Middle frontal gyrus (tissue), 1 donor: ENCODE results near the gene KLF5.

Source experiments
- DNase-seq: peaks from one replicate; pipeline ENCODE4 v3.0.0-alpha.2; 2015; ENCODE audit warnings: low spot score; ENCODE audit errors: extremely low spot score

Gene KLF5

DNA sequence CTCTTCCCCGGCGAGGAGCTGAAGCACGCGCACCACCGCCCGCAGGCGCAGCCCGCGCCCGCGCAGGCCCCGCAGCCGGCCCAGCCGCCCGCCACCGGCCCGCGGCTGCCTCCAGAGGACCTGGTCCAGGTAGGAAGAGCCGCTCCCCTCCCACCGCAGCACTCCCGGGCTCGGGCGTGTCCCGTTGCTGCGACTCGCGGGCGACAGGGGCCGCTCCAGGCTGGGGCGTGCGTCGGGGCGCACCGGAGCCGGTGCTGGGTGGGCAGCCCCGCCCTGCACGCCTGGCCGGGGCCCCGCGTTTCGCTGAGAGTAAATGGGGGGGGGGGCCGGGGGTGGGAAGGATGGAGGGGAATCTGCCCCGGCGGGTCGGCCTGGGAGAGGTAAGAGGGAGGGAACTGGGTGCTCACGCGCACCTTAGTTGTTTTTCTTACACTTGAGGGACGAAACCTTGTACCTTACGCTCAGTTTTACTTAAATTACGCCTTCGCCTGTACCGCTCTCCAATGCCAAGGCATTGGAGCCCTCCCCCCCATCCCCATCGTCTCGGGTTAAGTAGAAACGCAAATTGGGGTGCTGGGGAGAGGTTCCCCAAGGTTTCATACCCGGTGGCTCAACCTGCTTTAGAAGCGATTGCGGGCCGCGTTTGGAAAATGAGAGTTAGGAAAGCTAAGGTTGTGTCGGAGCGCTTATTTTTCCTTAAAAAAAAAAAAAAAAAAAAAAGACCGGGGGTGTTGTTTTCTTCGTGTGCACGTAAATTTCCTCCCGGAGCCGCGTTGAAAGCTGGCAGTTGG lies 850 bp downstream of the KLF5 start:
- DNase-seq = no peak

DNA sequence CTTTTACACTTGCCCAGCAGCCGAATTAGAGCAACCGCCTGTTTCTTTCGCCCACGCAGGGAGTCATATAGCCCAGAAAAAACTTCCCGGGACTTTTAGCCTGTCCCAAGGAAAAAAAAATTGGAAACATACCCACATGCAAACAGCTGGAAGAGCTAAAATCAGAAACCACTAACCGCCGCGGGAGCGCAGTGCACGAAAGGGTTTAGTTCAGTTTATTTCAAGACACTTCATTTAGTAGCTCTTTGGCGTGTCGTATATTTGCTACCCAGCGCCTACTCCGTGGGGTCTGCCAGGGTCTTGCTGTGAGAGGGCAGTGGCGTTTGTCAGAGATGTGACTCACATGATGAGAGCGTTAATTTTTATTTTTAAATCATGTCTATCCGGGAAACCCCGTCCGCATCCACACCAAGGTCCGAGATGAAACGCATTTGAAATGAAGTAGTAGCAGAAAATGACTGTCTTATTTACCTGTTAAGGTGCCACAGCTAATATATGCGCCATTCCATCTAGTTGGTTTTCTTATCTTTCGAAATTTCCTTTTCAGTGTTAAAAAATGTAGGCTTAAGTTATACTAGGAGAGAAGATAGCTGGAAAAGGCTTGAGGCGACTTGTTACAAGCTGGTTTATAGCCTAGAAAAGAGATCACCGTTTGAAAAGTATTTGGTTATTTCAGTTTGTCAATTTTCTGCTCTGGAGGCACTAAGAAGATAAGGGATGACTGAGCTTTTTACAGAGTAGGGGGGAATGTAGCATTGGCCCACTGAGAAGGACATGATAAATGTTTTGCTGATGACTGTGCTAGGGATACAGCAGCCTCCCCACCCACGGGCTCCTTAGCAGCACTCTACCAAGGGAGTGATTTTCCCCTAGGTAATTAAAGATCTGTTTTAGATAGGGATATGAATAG lies 1.7 kb downstream of the KLF5 start:
- DNase-seq = no peak

DNA sequence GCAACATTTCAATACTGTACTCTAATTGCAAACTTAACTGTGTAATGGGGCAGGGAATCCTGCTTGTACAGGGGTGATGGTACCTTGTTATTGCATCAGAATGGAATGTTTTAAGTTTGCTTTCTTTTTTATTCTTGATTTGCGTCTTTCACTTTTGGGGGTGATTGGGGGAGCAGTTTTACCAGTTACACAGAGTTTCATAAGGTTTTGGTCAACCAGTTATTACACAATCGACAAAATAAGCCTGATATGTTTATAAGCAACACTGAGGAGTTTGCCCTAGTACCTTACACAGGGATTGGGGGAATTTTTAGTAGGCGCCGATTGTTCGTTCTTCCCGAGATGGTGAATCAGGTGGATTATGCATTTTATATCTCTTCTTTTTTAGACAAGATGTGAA lies 2.7 kb downstream of the KLF5 start:
- DNase-seq = no peak

DNA sequence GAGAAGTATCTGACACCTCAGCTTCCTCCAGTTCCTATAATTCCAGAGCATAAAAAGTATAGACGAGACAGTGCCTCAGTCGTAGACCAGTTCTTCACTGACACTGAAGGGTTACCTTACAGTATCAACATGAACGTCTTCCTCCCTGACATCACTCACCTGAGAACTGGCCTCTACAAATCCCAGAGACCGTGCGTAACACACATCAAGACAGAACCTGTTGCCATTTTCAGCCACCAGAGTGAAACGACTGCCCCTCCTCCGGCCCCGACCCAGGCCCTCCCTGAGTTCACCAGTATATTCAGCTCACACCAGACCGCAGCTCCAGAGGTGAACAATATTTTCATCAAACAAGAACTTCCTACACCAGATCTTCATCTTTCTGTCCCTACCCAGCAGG lies 3.1 kb downstream of the KLF5 start:
- no peak for DNase-seq

DNA sequence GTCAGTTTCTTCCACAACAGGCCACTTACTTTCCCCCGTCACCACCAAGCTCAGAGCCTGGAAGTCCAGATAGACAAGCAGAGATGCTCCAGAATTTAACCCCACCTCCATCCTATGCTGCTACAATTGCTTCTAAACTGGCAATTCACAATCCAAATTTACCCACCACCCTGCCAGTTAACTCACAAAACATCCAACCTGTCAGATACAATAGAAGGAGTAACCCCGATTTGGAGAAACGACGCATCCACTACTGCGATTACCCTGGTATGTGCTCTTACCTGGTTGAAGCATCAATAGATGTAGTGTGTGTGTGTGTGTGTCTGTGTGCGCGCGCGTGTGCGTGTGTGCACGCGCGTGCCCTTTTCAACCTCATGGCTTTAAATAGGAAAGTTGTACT lies 3.7 kb downstream of the KLF5 start:
- DNase-seq = no peak

DNA sequence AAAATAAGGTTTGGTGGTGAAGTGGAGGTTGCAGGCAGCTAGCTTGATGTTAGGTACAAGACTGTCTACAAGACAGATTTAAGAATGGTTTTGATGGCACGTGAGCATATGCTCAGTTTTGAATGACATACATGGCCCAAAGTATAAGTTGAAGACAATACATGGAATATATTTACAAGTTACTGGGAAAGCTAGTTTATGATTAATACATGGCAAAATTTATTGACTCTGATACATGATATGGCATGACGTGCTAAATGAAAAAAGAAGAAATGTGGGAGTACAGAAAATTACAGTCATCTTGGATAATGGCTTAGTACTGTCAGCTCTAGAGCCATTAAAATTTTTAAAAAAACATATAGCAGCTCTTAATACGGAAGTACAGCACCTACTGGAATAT lies 4.4 kb downstream of the KLF5 start:
- DNase-seq = no peak

DNA sequence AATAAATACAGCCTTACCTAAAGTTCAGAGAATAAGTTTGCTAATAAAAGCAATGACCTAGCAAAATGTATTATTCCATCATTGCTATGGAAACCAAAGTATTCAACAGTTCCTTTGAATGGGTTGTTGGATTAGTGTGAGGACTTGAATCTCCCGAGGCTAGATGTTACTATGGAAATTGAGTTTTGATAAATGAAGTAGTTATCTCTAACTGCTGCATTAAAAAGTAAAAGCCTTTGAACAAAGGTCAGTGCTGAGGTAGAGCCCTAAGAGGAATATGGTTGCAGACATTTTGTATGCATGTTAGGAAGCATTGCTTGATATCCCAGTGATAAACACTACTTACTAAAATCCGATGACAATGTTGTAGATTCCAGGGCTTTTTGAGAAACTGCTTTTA lies 6.2 kb downstream of the KLF5 start:
- DNase-seq = no peak

DNA sequence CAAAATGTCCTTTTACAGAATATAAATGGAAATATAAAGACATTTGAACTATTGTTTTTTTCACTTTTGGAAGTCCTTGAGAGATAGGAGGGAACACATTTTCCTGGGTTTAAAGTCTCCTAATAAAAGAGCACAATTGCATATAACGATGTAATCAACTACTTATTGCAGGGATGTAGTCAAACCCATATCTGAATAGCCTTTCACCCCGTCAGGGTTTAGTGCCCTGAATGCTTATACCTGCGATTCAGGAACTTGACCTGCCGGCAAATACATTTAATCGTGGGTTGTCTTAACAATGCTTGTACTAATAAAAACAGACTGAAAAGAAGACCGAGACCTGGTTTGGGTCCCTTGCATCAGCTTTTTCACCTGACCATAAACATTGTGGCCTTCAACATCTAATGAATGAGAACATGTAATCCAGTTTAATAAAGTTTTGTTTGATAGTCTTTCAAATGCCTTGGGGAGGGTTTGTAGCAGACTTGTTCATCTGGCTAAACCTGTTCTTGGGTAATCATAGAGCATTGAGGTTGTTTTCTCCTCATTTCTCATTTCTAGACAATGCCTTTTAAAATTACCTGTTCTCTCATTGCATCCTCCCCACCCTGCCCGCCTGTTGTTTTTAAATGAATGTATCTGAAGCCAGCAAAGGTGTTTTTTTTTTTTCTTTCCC lies 7.0 kb downstream of the KLF5 start:
- DNase-seq = no peak

DNA sequence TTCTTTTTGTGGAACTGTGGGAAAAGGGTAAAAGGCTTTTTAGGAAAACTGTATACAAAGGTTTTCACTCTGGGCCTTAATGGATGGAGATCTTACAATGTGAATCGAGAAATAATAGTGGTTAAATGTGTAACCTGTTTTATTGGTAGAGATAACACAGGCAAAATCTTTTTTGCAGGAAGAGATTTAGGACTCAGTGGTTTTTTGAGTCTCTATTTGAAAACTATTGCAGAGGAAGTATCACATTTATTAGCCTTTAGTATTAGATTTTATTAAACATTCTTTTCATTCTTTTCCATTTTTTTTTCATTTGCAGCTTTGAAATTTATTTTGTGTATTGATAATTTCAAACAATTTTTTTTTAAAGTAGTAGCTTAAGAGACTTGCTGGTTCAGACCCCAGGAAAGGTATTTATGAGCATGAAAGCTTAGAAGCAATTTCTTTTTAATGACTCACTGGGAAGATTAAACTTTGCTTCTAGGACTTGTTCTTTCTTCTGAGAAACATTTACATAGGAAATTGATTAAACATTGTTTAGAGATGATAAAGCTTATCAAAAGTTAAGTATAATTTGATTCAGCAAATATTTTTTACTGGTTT lies 10.5 kb downstream of the KLF5 start:
- DNase-seq = no peak

DNA sequence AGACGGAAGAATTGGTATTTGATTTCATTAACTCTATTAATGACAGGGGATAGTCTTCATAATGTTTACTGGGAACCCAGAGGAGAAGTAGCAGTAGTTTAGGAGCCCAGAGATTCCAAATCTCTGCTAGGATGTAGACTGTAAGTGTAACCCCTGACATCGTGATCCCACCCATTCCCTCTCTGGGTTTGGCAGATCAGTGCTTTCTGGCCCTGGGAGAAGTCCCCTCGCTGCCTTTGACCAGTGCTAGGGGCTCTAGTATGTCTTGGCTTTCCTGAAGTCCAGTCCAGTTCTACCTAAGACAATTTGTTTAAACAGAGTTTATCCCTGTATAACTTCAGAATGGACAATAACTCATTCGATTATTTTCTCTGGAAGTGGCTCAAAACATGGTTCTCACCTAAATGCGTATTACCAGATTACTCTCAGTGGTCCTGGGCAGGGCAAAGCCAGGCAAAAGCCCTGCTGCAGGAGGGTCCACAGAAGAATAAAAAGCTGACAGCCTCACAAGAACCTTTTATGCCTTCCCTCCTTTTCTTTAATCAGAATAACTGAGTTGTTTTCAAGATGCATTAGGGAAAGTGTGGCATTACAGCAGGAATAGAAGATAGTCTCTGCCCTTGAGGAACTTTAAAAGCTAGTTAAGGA lies 11.8 kb downstream of the KLF5 start:
- DNase-seq = no peak

DNA sequence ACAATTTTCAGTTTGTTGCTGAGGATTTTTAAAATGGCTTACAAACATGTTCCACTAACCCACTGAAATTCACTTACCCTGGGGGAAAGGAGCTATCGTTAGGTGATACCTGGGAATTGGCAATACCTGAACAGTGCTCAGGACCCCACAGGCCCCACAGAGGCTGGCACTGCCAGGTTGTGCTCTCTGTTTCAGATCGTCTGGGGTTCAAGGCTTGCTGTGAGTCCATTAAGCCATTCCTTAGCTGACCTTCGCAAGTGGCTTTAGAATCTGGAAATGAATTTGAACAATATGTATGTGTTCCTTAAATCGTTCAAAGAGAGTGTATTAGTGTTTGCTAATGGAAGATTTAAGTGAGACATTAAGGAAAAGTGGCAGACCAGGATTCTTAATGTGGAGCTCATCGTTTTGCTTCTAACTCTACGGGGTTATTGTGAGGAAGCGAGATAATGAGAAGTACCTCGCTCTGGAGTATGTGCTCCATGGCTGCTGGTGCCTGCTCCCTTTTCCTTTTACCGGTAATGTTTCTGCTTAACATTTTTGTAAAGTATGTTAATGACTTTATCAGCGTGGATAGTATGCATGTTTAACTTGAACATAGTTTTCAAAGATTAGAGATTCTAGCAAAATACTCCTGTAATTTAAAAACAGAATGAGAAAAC lies 13.6 kb downstream of the KLF5 start:
- DNase-seq = no peak

DNA sequence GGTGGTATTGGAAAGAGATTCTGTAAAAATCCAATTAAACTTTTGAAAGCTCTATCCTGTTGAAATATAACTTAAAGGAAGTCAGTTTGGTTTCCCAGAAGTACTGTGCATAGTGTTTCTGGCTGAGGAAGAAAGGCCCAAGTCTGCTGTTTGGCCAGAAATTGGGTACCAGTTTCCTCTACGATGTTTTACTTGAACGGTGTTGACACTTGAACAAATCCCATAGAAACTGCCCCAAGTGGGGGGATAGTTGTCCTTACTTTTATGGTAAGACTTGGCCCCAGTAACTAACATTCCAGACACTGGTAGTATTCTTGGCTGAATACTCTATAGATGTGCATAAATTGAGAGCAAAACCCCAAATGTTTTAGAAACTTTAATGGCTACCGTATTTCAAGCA lies 14.2 kb downstream of the KLF5 start:
- no peak for DNase-seq

DNA sequence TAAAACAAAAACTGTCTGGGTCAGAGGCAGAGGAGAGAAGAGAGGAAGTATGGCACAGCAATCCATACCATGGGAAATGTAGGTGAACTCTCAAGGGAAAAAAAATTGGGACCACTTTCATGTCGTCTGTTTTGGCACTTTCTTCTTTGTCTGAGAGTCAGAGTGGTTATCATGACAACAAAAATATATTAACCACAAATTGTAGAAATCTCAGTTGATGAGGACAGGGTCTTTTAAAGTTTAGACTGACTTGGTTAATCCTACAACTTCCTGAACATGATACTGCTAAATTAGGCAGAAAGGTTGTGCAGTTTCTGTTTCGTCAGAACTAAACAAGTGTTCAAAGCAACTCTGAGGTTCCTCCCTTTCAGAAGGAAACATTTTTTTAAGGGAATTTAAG lies 15.2 kb downstream of the KLF5 start:
- DNase-seq = no peak

DNA sequence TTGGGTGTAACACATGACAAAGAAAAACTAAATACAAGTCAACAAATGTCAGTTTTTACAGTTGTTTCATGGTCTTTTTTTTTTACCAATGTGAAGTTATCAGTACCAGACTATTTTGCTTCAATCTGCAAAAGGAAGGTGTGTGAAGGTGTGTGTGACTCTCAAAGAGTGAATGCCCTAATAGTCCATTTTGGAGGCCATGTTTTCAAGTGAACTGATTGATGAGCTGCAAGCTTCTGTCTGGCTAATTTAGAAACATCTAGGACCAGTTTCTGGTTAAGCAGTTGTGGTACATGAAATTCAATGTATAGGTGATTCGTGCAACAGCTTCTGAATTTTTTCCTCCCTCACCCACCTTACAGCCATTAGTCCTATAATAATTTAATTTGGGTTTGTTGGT lies 16.1 kb downstream of the KLF5 start:
- DNase-seq = no peak

DNA sequence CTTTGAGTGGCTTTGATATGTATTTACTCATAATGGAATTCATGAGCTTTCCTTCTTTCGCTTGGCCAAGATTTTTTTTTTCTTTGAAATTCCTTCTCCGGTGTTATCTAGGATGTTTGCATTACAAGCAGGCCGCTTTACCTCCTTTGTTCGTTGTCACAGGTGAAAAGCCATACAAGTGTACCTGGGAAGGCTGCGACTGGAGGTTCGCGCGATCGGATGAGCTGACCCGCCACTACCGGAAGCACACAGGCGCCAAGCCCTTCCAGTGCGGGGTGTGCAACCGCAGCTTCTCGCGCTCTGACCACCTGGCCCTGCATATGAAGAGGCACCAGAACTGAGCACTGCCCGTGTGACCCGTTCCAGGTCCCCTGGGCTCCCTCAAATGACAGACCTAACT lies 16.7 kb downstream of the KLF5 start:
- no peak for DNase-seq

DNA sequence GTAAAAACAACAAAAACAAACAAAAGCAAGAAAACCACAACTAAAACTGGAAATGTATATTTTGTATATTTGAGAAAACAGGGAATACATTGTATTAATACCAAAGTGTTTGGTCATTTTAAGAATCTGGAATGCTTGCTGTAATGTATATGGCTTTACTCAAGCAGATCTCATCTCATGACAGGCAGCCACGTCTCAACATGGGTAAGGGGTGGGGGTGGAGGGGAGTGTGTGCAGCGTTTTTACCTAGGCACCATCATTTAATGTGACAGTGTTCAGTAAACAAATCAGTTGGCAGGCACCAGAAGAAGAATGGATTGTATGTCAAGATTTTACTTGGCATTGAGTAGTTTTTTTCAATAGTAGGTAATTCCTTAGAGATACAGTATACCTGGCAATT lies 17.1 kb downstream of the KLF5 start:
- no peak for DNase-seq

DNA sequence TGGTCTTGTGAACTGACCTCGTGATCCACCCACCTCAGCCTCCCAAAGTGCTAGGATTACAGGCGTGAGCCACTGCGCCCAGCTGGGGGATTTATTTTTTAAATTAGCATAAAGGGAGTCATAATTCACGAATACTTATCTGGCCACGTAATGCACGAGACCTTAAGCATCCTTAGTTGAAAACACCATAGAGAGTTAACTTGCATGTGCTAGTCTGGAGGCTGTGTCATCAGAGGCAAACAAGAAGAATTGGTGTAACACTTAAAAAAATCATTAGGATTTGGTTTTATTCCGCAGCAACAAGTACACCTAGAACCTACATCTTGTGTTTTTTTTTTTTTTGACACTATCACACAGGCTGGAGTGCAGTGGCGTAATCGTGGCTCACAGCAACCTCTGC lies 19.1 kb downstream of the KLF5 start:
- no peak for DNase-seq

DNA sequence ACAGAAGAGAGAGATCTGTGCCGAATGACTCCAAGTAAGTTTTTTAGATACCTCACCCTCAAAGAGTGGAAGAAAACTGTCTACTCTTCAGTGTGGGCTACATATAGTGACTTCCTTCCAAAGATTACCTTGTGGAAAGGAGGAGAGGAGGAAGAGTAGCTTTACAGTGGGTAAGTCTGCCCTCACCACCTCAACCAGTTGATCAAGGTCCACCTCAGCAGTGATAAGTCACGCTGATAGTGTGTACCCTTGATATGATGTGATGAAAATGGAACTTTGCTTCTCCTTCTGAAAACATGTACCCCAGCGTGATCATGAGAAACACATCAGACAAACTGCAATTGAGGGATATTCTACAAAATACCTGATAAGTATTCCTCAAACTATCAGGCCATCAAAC lies 20.6 kb downstream of the KLF5 start:
- DNase-seq = no peak

DNA sequence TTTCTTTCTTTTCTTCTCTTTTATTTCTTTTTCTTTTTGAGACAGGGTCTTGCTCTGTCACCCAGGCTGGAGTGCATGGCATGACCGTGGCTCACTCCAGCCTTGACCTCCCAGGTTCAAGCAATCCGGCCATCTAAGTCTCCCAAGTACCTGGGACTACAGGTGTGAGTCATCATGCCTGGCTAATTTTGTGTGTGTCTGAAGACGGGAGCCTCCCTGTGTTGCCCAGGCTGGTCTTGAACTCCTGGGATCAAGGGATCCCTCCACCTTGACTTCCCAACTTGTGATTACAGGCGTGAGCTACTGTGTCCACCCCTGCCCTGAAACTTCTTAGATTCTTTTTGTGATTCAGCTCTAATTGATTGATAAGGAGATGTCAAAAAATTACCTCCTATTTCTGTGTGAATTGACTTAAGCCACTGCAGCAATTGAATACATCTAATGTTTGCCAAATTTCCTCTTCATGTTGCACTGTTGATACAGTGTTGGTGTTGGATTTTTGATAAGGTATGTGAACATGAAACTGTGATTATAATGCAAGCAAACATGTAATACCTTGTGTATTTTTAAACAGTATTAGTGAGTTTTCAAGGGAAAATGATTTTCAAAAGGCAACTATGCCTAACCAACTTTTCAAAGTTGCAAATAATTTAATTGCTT lies 22.6 kb downstream of the KLF5 start:
- no peak for DNase-seq

DNA sequence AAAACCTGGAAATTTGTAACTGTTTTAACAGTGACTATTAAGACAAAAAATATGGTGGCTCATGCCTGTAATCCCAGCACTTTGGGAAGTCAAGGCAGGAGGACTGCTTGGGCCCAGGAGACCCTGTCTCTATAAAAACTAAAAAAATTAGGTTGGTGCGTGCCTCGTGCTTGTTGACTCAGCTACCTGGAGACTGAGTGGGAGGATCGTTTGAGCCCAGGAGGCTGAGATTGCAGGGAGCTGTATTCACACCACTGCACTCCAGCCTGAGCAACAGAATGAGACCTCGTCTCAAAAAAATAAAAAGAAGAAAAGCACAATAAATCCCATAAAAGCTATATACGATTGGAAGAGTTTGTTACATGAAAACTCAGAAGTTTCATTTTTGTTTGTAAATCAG lies 23.7 kb downstream of the KLF5 start:
- no peak for DNase-seq
